ENCODE data around the gene CLPTM1L. TPM values are rescaled to one million over a fixed set of nuclear protein-coding genes. Genes with fewer than 3 reads are reported as not detected.

CLPTM1L gene
- total and polyA plus RNA-seq, 9 of the 15 experiments (the other 6 are each of a cell fraction or from before 2014, with no cell fraction given), result 3.5 to 217 (median 177) TPM

DNA sequence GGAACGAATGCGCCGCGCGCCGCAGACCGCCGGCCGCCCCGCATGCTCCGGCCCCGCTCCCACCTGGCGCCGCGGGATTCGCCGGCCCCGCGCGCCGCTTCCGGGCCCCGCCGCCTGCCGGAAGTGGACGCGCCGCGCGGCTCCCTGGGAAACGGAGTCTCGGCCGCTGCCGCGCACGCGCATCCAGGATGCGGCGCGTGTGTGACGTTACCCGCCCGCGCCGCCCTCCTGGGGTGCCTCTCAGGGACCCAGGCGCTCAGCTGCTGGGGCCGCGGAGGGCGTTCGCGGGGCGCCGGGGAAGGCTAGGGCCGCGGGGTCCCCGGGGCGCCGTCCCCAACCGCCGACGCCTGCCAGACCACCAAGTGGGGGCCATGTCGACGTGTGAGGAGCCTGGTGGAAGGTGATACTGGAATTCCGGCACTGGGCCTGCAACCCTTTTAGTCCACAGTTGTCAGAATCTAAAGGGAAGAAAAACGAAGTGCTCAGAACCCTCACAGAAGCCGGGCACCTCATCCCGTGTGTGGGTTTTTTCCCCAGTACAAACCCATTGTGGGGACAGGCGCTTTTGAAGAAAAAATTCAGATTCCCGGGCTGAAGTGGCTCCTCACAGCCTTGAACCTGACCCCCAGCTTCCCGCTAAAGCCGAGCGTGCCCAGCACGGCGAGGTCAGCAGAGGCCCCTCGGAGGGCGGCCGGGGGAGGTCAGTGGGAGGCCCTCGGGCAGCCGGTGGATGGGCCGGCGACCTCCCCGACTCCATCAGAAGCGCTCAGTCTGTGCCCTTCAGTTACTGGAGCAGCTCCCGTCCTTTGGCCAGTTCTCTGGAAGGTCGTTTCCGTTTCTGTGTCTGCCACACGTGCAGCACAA is at the start of gene CLPTM1L (continued):
- TF ChIP-seq KLF16 (IDR thresholded peaks at IDR 0.05) (no peak), GTF2F1 (IDR thresholded peaks at IDR 0.05; ENCODE audit: low read depth, low read length) (no peak), ZNF431 (CRISPR knock-in tag; IDR thresholded peaks at IDR 0.05) (no peak), ARID2 (IDR thresholded peaks at IDR 0.05) (no peak), EHMT2 (IDR thresholded peaks at IDR 0.05) (no peak), FOXJ3 (CRISPR knock-in tag; IDR thresholded peaks at IDR 0.05) (no peak), DNMT1 (IDR thresholded peaks at IDR 0.05) (no peak), CBFA2T3 (IDR thresholded peaks at IDR 0.05) (peak; percentile 72), ZSCAN29 (IDR thresholded peaks at IDR 0.05) (no peak), ZNF384 (IDR thresholded peaks at IDR 0.05; ENCODE audit: low read depth, low read length) (no peak), ZNF134 (CRISPR knock-in tag; conservative IDR thresholded peaks at IDR 0.05) (no peak), NFE2L1 (tag; IDR thresholded peaks at IDR 0.05; ENCODE audit: borderline replicate concordance, low read depth) (no peak), ZNF696 (CRISPR knock-in tag; conservative IDR thresholded peaks at IDR 0.05) (no peak), ZNF695 (CRISPR knock-in tag; IDR thresholded peaks at IDR 0.05) (no peak), ARID1B (IDR thresholded peaks at IDR 0.05) (no peak), BACH1 (tag; IDR thresholded peaks at IDR 0.05) (no peak), HDAC6 (IDR thresholded peaks at IDR 0.05; ENCODE audit: low read depth, low read length) (no peak)
- TF ChIP-seq, protein P1, sequence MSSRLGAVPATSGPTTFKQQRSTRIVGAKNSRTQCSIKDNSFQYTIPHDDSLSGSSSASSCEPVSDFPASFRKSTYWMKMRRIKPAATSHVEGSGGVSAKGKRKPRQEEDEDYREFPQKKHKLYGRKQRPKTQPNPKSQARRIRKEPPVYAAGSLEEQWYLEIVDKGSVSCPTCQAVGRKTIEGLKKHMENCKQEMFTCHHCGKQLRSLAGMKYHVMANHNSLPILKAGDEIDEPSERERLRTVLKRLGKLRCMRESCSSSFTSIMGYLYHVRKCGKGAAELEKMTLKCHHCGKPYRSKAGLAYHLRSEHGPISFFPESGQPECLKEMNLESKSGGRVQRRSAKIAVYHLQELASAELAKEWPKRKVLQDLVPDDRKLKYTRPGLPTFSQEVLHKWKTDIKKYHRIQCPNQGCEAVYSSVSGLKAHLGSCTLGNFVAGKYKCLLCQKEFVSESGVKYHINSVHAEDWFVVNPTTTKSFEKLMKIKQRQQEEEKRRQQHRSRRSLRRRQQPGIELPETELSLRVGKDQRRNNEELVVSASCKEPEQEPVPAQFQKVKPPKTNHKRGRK (tag; IDR thresholded peaks at IDR 0.05), result no peak
- TF ChIP-seq, protein P2, sequence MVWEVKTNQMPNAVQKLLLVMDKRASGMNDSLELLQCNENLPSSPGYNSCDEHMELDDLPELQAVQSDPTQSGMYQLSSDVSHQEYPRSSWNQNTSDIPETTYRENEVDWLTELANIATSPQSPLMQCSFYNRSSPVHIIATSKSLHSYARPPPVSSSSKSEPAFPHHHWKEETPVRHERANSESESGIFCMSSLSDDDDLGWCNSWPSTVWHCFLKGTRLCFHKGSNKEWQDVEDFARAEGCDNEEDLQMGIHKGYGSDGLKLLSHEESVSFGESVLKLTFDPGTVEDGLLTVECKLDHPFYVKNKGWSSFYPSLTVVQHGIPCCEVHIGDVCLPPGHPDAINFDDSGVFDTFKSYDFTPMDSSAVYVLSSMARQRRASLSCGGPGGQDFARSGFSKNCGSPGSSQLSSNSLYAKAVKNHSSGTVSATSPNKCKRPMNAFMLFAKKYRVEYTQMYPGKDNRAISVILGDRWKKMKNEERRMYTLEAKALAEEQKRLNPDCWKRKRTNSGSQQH (CRISPR knock-in tag; IDR thresholded peaks at IDR 0.05), result no peak
- TF ChIP-seq, protein P3, sequence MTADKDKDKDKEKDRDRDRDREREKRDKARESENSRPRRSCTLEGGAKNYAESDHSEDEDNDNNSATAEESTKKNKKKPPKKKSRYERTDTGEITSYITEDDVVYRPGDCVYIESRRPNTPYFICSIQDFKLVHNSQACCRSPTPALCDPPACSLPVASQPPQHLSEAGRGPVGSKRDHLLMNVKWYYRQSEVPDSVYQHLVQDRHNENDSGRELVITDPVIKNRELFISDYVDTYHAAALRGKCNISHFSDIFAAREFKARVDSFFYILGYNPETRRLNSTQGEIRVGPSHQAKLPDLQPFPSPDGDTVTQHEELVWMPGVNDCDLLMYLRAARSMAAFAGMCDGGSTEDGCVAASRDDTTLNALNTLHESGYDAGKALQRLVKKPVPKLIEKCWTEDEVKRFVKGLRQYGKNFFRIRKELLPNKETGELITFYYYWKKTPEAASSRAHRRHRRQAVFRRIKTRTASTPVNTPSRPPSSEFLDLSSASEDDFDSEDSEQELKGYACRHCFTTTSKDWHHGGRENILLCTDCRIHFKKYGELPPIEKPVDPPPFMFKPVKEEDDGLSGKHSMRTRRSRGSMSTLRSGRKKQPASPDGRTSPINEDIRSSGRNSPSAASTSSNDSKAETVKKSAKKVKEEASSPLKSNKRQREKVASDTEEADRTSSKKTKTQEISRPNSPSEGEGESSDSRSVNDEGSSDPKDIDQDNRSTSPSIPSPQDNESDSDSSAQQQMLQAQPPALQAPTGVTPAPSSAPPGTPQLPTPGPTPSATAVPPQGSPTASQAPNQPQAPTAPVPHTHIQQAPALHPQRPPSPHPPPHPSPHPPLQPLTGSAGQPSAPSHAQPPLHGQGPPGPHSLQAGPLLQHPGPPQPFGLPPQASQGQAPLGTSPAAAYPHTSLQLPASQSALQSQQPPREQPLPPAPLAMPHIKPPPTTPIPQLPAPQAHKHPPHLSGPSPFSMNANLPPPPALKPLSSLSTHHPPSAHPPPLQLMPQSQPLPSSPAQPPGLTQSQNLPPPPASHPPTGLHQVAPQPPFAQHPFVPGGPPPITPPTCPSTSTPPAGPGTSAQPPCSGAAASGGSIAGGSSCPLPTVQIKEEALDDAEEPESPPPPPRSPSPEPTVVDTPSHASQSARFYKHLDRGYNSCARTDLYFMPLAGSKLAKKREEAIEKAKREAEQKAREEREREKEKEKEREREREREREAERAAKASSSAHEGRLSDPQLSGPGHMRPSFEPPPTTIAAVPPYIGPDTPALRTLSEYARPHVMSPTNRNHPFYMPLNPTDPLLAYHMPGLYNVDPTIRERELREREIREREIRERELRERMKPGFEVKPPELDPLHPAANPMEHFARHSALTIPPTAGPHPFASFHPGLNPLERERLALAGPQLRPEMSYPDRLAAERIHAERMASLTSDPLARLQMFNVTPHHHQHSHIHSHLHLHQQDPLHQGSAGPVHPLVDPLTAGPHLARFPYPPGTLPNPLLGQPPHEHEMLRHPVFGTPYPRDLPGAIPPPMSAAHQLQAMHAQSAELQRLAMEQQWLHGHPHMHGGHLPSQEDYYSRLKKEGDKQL (CRISPR knock-in tag; IDR thresholded peaks at IDR 0.05; ENCODE audit: borderline replicate concordance), result no peak
- TF ChIP-seq, protein P4, sequence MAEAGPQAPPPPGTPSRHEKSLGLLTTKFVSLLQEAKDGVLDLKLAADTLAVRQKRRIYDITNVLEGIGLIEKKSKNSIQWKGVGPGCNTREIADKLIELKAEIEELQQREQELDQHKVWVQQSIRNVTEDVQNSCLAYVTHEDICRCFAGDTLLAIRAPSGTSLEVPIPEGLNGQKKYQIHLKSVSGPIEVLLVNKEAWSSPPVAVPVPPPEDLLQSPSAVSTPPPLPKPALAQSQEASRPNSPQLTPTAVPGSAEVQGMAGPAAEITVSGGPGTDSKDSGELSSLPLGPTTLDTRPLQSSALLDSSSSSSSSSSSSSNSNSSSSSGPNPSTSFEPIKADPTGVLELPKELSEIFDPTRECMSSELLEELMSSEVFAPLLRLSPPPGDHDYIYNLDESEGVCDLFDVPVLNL (CRISPR knock-in tag; IDR thresholded peaks at IDR 0.05; ENCODE audit: low read depth), result no peak

All from K562 (cell line).